ENCODE results near the gene VEZT. TPM values are rescaled to one million over a fixed set of nuclear protein-coding genes. Genes with fewer than 3 reads are reported as not detected.

The VEZT gene
- total RNA-seq, 2 experiments from 2014 or later = 57.7 to 77.1 TPM

DNA sequence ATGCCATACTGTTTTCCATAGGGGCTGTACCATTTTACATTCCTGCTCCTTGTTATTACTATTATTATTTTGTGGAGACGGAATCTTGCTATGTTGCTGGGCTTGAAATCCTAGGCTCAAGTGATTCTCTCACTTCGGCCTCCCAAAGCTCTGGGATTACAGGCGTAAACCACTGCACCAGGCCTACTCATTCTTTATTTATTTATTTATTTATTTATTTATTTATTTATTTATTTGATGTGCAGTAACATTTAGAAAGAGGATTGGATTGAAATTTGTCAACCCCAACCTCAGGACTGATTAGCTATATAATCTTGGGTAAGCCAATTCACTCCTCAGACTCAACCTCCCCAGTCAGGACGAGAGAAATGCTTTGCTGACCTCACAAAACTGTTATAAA lies 107.9 kb downstream of the VEZT start:
- Histone ChIP-seq H3K9me2 (ENCODE audit: insufficient read depth, low read length) (no peaks in the 10 kb centered on the region), H4K20me1 (ENCODE audit: insufficient read depth, low read length) (no peaks in the 10 kb centered on the region), H3K4me3 (ENCODE audit: low read depth, low read length, poor library complexity, severe bottlenecking) (no peak overlapping the region), H3K4me1 (ENCODE audit: insufficient read depth, low read length, poor library complexity, severe bottlenecking) (peaks cover 5% of the 10 kb centered on the region), H3K9me3 (ENCODE audit: low read length) (no peaks in the 10 kb centered on the region), H3K27ac (ENCODE audit: low read depth, low read length, poor library complexity, severe bottlenecking) (no peak overlapping the region), H3K79me2 (ENCODE audit: insufficient read depth, low read depth, low read length) (no peaks in the 10 kb centered on the region), H3K36me3 (ENCODE audit: insufficient read depth, low read length) (no peaks in the 10 kb centered on the region), H3K4me2 (ENCODE audit: low read length) (no peak overlapping the region), H2AFZ (ENCODE audit: low read length) (no peak overlapping the region)
- ChIA-PET CTCF (ENCODE audit: unreplicated experiment) (no interaction called here), POLR2A (interaction anchor here (0.6 to 1.1 kb wide), 2 partner anchors 22 to 209 kb away, joined by 3 to 5 read pairs; no protein-coding TSS in a partner anchor)
- TF ChIP-seq, protein P1, sequence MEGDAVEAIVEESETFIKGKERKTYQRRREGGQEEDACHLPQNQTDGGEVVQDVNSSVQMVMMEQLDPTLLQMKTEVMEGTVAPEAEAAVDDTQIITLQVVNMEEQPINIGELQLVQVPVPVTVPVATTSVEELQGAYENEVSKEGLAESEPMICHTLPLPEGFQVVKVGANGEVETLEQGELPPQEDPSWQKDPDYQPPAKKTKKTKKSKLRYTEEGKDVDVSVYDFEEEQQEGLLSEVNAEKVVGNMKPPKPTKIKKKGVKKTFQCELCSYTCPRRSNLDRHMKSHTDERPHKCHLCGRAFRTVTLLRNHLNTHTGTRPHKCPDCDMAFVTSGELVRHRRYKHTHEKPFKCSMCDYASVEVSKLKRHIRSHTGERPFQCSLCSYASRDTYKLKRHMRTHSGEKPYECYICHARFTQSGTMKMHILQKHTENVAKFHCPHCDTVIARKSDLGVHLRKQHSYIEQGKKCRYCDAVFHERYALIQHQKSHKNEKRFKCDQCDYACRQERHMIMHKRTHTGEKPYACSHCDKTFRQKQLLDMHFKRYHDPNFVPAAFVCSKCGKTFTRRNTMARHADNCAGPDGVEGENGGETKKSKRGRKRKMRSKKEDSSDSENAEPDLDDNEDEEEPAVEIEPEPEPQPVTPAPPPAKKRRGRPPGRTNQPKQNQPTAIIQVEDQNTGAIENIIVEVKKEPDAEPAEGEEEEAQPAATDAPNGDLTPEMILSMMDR (conservative IDR thresholded peaks at IDR 0.05; ENCODE audit: low read length) = no peak
- TF ChIP-seq EZH2phosphoT487 (IDR thresholded peaks at IDR 0.05; ENCODE audit: borderline replicate concordance, low read depth, low read length) = no peak
- no peak for DNase-seq (ENCODE audit: low spot score)
- intact Hi-C loops (cut with micrococcal nuclease; ENCODE audit: unreplicated experiment) = no loop called here
- BruUV-seq (replicated peaks) = no TSS peak

DNA sequence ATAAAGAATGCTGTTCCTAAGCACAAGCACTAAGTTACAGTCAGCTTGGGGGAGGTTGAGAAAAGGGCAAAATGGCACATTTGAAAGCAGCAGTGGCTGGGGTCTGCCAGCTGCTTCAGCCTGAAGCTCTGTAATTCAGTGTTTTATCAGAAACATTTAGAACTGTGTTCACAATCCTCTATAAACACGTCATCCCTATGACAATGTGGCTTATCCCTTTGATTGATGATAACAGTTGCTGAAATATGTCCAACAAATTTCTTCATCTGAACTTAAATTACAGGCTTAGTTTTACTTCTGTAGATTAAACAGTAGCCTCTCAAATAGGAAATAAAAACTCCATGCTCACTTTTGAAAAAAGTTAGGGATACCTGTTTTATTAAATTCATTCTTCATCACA lies 108.8 kb downstream of the VEZT start:
- no peak for DNase-seq (ENCODE audit: low spot score)
- Histone ChIP-seq H3K4me3 (ENCODE audit: low read depth, low read length, poor library complexity, severe bottlenecking) (no peak overlapping the region), H3K36me3 (ENCODE audit: insufficient read depth, low read length) (no peaks in the 10 kb centered on the region), H3K4me1 (ENCODE audit: insufficient read depth, low read length, poor library complexity, severe bottlenecking) (peaks cover 5% of the 10 kb centered on the region), H2AFZ (ENCODE audit: low read length) (no peak overlapping the region), H3K79me2 (ENCODE audit: insufficient read depth, low read depth, low read length) (no peaks in the 10 kb centered on the region), H3K4me2 (ENCODE audit: low read length) (no peak overlapping the region), H4K20me1 (ENCODE audit: insufficient read depth, low read length) (no peaks in the 10 kb centered on the region), H3K27ac (ENCODE audit: low read depth, low read length, poor library complexity, severe bottlenecking) (no peak overlapping the region), H3K9me2 (ENCODE audit: insufficient read depth, low read length) (no peaks in the 10 kb centered on the region), H3K9me3 (ENCODE audit: low read length) (no peaks in the 10 kb centered on the region)
- intact Hi-C loops (cut with micrococcal nuclease; ENCODE audit: unreplicated experiment) = no loop called here
- POLR2A ChIA-PET = interaction anchor here (0.5 to 1.1 kb wide), 2 partner anchors 21 to 72 kb away, joined by 3 read pairs; no protein-coding TSS in a partner anchor
- TF ChIP-seq, protein P1 (conservative IDR thresholded peaks at IDR 0.05; ENCODE audit: low read length) = no peak
- TF ChIP-seq EZH2phosphoT487 (IDR thresholded peaks at IDR 0.05; ENCODE audit: borderline replicate concordance, low read depth, low read length) = no peak
- no TSS peak for BruUV-seq (replicated peaks)
- CTCF ChIA-PET (ENCODE audit: unreplicated experiment) = no interaction called here

DNA sequence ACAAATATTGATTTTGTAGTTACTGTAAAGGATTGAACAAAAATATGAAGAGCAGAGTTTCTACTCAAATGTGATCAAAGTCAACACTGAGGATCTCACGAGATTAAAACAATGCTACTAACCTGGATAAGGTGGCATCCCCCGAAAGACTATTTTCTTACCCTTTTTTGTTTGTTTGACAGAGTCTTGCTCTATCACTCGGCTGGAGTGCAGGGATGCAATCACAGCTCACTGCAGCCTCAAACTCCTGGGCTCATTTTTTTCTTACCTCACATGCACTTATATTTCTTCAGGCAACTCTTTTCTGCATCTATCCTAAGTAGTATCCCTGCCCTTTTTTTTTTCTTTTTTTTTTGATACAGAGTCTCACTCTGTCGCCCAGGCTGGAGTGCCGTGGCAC lies 109.2 kb downstream of the VEZT start:
- BruUV-seq (replicated peaks) = no TSS peak
- CTCF ChIA-PET (ENCODE audit: unreplicated experiment) = no interaction called here
- POLR2A ChIA-PET = interaction anchor here (0.5 kb wide), 1 partner anchor 72 kb away, joined by 3 read pairs; no protein-coding TSS in a partner anchor

More for the DNA sequence above, 109.2 kb downstream of the VEZT start:
- TF ChIP-seq, protein P1 (conservative IDR thresholded peaks at IDR 0.05; ENCODE audit: low read length) = no peak
- no peak for TF ChIP-seq EZH2phosphoT487 (IDR thresholded peaks at IDR 0.05; ENCODE audit: borderline replicate concordance, low read depth, low read length)
- no peak for DNase-seq (ENCODE audit: low spot score)
- no peaks in the 10 kb centered on the region for H4K20me1 ChIP-seq (ENCODE audit: insufficient read depth, low read length)
- no peak overlapping the region for H3K27ac ChIP-seq (ENCODE audit: low read depth, low read length, poor library complexity, severe bottlenecking)
- H3K9me3 ChIP-seq (ENCODE audit: low read length) = no peaks in the 10 kb centered on the region
- H3K36me3 ChIP-seq (ENCODE audit: insufficient read depth, low read length) = no peaks in the 10 kb centered on the region
- no peak overlapping the region for H3K4me2 ChIP-seq (ENCODE audit: low read length)
- peaks cover 4% of the 10 kb centered on the region for H3K4me1 ChIP-seq (ENCODE audit: insufficient read depth, low read length, poor library complexity, severe bottlenecking)
- intact Hi-C loops (cut with micrococcal nuclease; ENCODE audit: unreplicated experiment) = no loop called here
- H3K9me2 ChIP-seq (ENCODE audit: insufficient read depth, low read length) = no peaks in the 10 kb centered on the region
- H2AFZ ChIP-seq (ENCODE audit: low read length) = no peak overlapping the region
- H3K4me3 ChIP-seq (ENCODE audit: low read depth, low read length, poor library complexity, severe bottlenecking) = no peak overlapping the region
- H3K79me2 ChIP-seq (ENCODE audit: insufficient read depth, low read depth, low read length) = no peaks in the 10 kb centered on the region

Measured in OCI-LY7 (cell line).